Stimulated activated CD4-positive, alpha-beta T cell treated with anti-CD3 and anti-CD28 coated beads, Interleukin-2, amount 100 ng/mL, for 4 hours (primary cell): ENCODE measurements around the gene SP7.
A peak's percentile ranks its signal among the peaks of the same experiment; 100 is the strongest.
"Not testable (repeated sequence)": the region's sequence is repeated elsewhere in the genome, so short reads cannot be mapped to it uniquely, and the experiment has no call there.

Experiments used
- DNase-seq: peaks from one replicate; pipeline ENCODE4 v3.0.0-alpha.2; 2020; ENCODE audit warnings: low read depth

SP7 gene

DNA sequence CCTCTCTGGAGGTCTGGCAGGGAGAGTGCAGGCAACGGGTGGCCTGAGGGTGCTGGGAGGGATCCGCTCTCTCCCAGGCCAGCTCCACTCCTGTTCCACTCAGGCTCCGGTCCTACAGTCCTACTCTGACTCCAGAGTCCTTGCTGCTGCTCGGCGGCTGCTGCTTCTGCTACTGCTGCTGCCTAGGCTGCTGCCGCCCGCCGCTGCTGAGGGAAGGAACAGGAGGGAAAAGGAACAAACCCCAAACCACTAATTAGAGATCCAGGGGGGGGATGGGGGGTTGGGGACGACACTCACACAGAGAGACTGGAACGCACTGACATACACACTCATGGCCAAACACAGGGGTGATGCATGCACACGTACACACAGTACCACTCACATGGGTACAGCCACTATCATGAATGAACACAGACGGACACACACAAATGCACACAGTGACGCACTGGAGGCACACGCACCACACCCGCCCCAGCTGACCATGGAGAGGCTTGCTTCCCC, at the start of gene SP7:
SP7 (minus strand) TSS at position 174 of the 501 bp plus-strand sequence. CDS start 708 bp downstream, outside the sequence.
- no peak for DNase-seq

- no peak for DNase-seq
Observed at GRCh38 chr12:53383258-53383657, 47.1 kb upstream of the SP7 start.

DNA sequence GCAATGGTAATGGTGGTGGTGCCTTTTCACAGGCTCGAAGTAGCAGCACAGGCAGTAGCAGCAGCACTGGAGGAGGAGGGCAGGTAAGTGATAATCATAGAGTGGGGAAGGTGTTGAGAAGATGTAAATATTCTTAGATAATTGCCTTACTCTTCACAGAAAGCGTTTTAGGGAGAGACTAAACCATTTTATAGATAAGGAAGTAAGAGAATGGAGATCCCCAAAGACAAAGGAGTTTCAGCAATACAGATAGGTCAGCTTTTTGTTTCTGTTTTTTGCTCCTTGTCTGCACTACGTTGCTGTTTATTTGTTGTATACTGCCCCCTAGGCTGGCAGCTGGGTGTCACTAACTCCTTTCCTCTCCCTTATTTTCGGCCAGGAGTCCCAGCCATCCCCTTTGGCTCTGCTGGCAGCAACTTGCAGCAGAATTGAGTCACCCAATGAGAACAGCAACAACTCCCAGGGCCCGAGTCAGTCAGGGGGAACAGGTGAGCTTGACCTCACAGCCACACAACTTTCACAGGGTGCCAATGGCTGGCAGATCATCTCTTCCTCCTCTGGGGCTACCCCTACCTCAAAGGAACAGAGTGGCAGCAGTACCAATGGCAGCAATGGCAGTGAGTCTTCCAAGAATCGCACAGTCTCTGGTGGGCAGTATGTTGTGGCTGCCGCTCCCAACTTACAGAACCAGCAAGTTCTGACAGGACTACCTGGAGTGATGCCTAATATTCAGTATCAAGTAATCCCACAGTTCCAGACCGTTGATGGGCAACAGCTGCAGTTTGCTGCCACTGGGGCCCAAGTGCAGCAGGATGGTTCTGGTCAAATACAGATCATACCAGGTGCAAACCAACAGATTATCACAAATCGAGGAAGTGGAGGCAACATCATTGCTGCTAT, 45.8 kb upstream of the SP7 start:
- no peak for DNase-seq

- DNase-seq: no peak
Observed at GRCh38 chr12:53380794-53381730, 44.9 kb upstream of the SP7 start.

DNA sequence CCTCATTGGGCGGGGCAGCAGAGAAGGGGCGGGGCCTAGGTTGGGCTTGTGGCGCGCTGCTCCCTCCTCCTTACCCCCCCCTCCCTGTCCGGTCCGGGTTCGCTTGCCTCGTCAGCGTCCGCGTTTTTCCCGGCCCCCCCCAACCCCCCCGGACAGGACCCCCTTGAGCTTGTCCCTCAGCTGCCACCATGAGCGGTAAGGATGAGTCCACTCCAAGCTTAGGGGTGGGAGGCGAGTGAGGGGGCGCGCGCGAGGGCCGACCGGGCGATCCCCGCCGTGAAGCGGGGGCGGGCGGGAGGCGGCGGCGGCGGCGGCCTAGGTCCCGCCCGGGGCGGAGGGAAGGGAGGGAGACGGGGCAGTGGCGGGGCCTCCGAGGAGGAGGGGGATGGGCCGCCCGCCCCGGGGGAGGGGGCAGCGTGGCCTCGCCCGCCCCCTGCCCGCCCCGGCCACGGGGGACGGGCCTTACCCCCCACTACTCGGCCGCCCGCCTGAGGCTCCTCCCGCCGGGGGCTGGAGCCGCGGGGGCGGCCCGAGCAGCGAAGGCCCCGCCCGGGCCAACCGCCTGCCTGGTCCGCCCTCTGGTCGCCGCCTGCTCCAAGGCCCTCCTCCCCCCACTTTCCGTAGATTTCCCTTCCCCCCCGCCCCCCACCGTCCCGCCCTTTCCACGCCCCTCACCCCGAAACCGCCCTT, 44.1 kb upstream of the SP7 start, which contains the start of gene SP1:
SP1 (plus strand) TSS at position 73 of the 690 bp plus-strand sequence; CDS start at position 189, 116 bp downstream.
- peak; percentile 80 for DNase-seq

DNA sequence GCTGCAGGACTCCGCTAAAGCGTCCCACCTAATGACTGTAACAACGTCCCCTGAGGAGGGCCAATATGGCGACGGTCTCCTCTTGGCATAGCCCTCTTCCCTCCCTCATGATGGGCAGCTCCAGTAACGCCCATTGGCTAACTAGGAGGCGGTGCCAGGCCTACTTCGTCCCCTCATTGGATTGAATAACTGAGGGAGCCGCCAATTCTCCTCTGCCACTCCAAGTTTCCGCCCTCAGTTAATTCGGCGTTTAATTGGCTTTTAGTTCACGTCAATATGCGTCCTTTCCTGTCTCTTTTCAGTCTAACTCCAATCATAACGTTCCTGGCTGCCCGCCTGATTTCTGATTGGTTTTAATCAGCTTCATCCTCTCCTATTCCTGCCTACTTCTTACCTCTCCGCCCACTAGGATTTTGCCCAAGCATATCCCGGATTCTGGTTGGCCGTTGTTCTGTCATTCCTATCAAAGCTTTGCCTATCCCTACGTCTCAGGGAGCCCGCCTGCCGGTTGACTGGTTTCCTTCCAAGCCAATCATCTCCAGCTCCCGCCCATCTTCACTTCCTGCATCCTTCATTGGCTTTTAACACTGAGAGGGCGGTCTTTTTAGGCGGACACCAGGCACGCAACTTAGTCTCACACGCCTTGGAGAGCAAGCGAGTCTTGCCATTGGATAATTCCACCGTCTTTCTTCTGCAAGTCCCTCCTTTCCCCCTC, 43.4 kb upstream of the SP7 start:
- DNase-seq: peak; percentile 99

DNA sequence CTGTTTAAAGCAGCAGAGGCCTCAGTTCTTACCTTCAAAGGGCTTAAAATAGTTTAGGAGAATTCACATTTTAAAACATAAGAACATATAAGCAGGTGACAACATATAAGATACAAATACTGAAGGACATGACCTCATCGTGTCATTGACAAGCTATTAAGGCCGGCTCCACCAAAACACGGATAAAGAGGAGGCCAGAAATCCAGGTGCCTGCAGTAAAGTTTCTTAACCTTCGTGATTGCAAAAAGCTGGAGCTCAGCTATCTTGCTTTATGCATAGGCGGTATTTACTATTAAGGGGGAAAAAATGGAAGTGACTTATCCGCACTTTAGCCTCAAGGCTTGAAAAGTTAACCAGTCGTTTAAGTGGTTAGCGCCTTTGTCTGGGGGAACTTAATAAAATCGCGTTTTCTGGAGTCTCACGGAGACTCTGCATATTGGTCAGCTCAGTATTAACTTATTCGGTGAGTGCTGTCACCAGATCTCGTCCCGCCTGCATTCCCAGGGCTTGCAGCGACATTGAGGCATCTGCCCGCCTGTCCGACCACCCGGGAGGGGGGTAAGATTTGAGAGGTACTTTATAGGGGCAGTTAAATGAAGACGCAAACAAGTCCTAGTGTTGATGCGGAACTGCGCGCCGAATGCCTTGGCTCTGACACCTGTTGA, 42.7 kb upstream of the SP7 start:
- no peak for DNase-seq

GRCh38 chr12:53378222-53378621, 42.1 kb upstream of the SP7 start:
- no peak for DNase-seq

GRCh38 chr12:53376747-53377146, 40.6 kb upstream of the SP7 start:
- no peak for DNase-seq

- not testable (repeated sequence) for DNase-seq
Observed at GRCh38 chr12:53374277-53374676, 38.1 kb upstream of the SP7 start.

GRCh38 chr12:53373554-53374133, 37.5 kb upstream of the SP7 start:
- DNase-seq: not testable (repeated sequence)

GRCh38 chr12:53365245-53365904, 29.2 kb upstream of the SP7 start:
- DNase-seq: no peak

DNA sequence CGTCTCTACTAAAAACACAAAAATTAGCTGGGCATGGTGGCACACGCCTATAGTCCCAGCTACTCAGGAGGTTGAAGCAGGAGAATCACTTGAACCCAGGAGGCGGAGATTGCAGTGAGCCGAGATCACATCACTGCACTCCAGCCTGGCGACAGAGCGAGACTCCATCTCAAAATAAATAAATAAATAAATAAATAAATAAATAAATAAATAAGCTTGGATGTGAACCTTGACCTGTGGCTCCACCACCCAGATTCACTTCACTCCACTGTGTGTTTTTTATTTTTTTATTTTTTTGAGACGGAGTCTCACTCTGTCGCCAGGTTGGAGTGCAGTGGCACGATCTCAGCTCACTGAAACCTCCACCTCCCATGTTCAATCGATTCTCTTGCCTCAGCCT, 25.5 kb upstream of the SP7 start:
- not testable (repeated sequence) for DNase-seq

DNA sequence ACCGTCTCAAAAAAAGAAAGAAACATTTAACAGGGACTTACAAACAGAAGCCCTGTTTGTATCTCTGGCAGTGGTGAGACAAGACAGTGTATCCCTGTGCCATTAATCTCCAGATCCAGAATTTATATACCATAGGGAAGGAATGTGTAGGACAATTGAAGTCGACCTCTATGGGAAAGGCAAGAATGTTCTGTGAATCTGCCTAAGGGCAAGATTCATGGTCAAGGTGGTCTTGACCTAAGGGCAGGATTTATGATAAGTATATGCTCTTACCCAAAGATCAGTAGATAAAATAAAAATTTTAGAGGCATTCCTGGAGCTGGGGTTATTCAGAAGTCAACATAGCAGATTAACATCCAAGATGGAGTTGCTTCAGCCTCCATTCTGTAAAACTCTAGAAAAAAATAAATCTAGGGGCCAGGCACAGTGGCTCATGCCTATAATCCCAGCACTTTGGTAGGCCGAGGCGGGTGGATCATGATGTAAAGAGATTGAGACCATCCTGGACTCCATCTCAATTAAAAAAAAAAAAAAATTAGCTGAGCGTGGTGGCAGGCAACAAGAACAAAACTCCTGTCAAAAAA, 22.8 kb upstream of the SP7 start:
- DNase-seq: no peak

GRCh38 chr12:53355121-53355520, 19.0 kb upstream of the SP7 start:
- DNase-seq: no peak

GRCh38 chr12:53353257-53353655, 17.1 kb upstream of the SP7 start:
- DNase-seq: no peak

- DNase-seq: peak; percentile 73
Observed at GRCh38 chr12:53352331-53353256, 16.4 kb upstream of the SP7 start.

DNA sequence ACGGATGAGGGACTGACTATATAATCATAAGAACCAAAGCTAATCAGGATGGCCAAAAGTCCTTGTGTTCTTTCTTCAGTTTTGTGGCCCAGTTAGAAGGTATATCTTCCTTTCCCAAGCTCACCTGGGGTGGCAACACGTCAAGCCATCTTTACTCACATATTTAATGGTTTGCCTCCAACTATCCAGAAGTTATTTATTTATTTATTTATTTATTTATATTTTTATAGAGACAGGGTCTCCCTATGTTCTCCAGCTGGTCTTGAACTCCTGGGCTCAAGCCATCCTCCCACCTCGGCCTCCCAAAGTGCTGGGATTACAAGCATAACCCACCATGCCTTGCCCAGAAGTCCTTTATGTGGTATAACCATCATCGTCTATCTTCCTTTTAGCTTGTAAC, 11.8 kb upstream of the SP7 start:
- DNase-seq: no peak
